ENCODE measurements around the gene IL17RB.

IL17RB gene

DNA sequence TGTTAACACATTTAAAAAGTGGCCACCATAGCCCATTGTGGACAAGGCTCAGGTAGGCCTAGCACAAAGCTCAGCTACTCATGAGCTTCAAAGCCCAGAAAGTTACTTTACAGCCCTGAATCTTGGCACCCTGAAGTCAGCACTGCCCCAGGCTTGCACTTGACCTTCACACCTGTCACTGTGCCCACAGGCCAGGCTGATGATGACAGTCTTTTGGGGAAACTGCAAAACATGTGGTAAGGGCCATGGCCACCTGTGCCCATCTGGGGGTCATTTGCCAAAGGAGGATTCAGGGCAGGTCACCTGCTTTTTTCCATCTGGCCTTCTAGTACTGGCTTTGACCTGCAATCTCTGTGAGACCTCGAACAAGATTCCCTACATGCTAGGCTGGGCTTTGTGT lies 11.1 kb upstream of the IL17RB start:
- H3K4me3 ChIP-seq (ENCODE audit: low read length, poor library complexity, severe bottlenecking), result no peak overlapping the region
- TF ChIP-seq, protein P1, sequence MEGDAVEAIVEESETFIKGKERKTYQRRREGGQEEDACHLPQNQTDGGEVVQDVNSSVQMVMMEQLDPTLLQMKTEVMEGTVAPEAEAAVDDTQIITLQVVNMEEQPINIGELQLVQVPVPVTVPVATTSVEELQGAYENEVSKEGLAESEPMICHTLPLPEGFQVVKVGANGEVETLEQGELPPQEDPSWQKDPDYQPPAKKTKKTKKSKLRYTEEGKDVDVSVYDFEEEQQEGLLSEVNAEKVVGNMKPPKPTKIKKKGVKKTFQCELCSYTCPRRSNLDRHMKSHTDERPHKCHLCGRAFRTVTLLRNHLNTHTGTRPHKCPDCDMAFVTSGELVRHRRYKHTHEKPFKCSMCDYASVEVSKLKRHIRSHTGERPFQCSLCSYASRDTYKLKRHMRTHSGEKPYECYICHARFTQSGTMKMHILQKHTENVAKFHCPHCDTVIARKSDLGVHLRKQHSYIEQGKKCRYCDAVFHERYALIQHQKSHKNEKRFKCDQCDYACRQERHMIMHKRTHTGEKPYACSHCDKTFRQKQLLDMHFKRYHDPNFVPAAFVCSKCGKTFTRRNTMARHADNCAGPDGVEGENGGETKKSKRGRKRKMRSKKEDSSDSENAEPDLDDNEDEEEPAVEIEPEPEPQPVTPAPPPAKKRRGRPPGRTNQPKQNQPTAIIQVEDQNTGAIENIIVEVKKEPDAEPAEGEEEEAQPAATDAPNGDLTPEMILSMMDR (conservative IDR thresholded peaks at IDR 0.05; ENCODE audit: low read length), result no peak
- no peak for TF ChIP-seq EZH2phosphoT487 (IDR thresholded peaks at IDR 0.05; ENCODE audit: borderline replicate concordance)
- no peaks in the 10 kb centered on the region for H3K79me2 ChIP-seq (ENCODE audit: insufficient read depth, low read length)
- no peaks in the 10 kb centered on the region for H4K20me1 ChIP-seq (ENCODE audit: insufficient read depth, low read length, poor library complexity, severe bottlenecking)
- no peaks in the 10 kb centered on the region for H3K36me3 ChIP-seq (ENCODE audit: insufficient read depth, low read length)
- H3K9me3 ChIP-seq (ENCODE audit: insufficient read depth, low read depth, low read length), result no peaks in the 10 kb centered on the region
- no peaks in the 10 kb centered on the region for H3F3A ChIP-seq (ENCODE audit: low read depth)
- no peak overlapping the region for H3K4me2 ChIP-seq (ENCODE audit: low read depth, low read length, poor library complexity, severe bottlenecking)
- H2AFZ ChIP-seq (ENCODE audit: low read length), result no peak overlapping the region
- H3K9me2 ChIP-seq (replicated peaks; ENCODE audit: low read depth, low read length), result no peaks in the 10 kb centered on the region
- no peak overlapping the region for H3K9ac ChIP-seq (ENCODE audit: low read depth, low read length, poor library complexity, severe bottlenecking)
- H3K4me1 ChIP-seq (ENCODE audit: insufficient read depth, low read length, poor library complexity, severe bottlenecking), result no peaks in the 10 kb centered on the region
- H3K27me3 ChIP-seq (ENCODE audit: insufficient read depth, low read length, poor library complexity, severe bottlenecking), result no peaks in the 10 kb centered on the region

DNA sequence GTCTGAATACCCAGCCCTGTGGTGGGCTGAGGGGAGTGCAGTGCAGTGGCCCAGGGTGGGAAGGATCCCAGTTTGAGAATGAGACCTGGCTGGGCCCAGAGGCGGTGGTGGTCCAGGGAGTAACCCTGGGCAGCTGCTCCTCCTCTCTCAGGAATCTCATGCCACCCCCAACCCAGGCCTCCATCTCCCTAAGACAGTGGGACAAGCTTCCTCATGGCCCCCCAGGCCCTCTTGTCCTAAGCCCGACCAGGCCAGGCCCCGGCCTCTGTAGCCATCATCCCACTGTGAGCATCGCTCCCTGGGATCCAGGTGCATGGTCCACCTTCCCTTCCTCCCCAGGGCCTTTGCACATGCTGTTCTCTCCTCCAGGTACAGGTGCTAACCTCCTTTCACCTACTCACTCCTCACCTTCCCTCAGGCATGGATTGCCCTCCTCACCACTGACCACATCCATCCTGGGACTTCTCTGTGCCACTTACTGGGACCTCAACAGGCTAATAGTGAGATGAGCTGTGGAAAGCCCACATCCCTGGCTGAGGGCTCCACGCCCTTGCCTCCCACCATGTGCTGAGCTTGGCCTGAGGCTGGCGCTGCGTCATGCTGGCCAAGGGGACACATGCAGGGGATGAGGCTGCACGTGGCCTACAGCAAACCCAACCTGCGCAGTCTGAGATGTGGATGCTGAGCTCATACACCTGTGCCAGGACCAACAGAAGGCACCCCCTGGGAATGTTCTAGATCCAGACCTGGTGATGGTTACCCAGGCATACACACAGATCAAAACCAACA lies 10.1 kb upstream of the IL17RB start:
- Histone ChIP-seq H3K4me2 (ENCODE audit: low read depth, low read length, poor library complexity, severe bottlenecking) (no peak overlapping the region), H3K36me3 (ENCODE audit: insufficient read depth, low read length) (no peaks in the 10 kb centered on the region)
- TF ChIP-seq, protein P1 (conservative IDR thresholded peaks at IDR 0.05; ENCODE audit: low read length), result no peak

DNA sequence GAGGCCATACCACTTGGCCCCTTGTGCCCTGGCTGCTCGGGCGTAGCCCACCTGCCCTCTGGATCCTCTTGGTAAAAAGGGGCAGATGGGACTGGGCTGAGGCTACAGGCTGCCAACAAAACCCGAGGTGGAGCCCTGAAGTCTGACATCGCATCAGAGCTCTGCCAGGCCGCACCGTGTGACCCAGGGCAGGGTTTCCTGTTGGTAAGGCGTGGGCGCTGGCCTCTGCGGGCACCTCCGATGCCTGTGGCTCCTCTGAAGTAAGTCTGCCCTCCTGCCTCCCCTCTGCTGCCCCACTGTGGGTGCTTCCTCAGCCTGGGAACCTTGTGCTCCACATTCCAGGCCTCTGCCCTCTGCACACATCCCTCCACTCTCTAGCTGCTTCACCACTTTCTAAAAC lies 9.0 kb upstream of the IL17RB start:
- Histone ChIP-seq H3K4me1 (ENCODE audit: insufficient read depth, low read length, poor library complexity, severe bottlenecking) (no peaks in the 10 kb centered on the region), H4K20me1 (ENCODE audit: insufficient read depth, low read length, poor library complexity, severe bottlenecking) (no peaks in the 10 kb centered on the region), H3K79me2 (ENCODE audit: insufficient read depth, low read length) (no peaks in the 10 kb centered on the region), H3K36me3 (ENCODE audit: insufficient read depth, low read length) (no peaks in the 10 kb centered on the region), H3K4me3 (ENCODE audit: low read length, poor library complexity, severe bottlenecking) (no peak overlapping the region), H3F3A (ENCODE audit: low read depth) (no peaks in the 10 kb centered on the region), H3K9me2 (replicated peaks; ENCODE audit: low read depth, low read length) (no peaks in the 10 kb centered on the region), H3K27me3 (ENCODE audit: insufficient read depth, low read length, poor library complexity, severe bottlenecking) (no peaks in the 10 kb centered on the region), H2AFZ (ENCODE audit: low read length) (no peak overlapping the region), H3K9me3 (ENCODE audit: insufficient read depth, low read depth, low read length) (no peaks in the 10 kb centered on the region), H3K4me2 (ENCODE audit: low read depth, low read length, poor library complexity, severe bottlenecking) (no peak overlapping the region), H3K9ac (ENCODE audit: low read depth, low read length, poor library complexity, severe bottlenecking) (no peak overlapping the region)
- no peak for TF ChIP-seq EZH2phosphoT487 (IDR thresholded peaks at IDR 0.05; ENCODE audit: borderline replicate concordance)
- TF ChIP-seq, protein P1 (conservative IDR thresholded peaks at IDR 0.05; ENCODE audit: low read length), result no peak

More for the DNA sequence above, 10.1 kb upstream of the IL17RB start:
- H3F3A ChIP-seq (ENCODE audit: low read depth), result no peaks in the 10 kb centered on the region
- no peak overlapping the region for H3K4me3 ChIP-seq (ENCODE audit: low read length, poor library complexity, severe bottlenecking)
- H4K20me1 ChIP-seq (ENCODE audit: insufficient read depth, low read length, poor library complexity, severe bottlenecking), result no peaks in the 10 kb centered on the region
- no peaks in the 10 kb centered on the region for H3K27me3 ChIP-seq (ENCODE audit: insufficient read depth, low read length, poor library complexity, severe bottlenecking)
- no peak overlapping the region for H2AFZ ChIP-seq (ENCODE audit: low read length)
- H3K79me2 ChIP-seq (ENCODE audit: insufficient read depth, low read length), result no peaks in the 10 kb centered on the region
- H3K9ac ChIP-seq (ENCODE audit: low read depth, low read length, poor library complexity, severe bottlenecking), result no peak overlapping the region
- H3K9me2 ChIP-seq (replicated peaks; ENCODE audit: low read depth, low read length), result no peaks in the 10 kb centered on the region
- H3K9me3 ChIP-seq (ENCODE audit: insufficient read depth, low read depth, low read length), result no peaks in the 10 kb centered on the region
- H3K4me1 ChIP-seq (ENCODE audit: insufficient read depth, low read length, poor library complexity, severe bottlenecking), result no peaks in the 10 kb centered on the region
